ENCODE results near the gene SCN5A. TPM values are rescaled to one million over a fixed set of nuclear protein-coding genes. Genes with fewer than 3 reads are reported as not detected.

Gene SCN5A
- total RNA-seq, result under 0.01 TPM in 1 of 2 replicates, not detected in the other

GRCh38 chr3:38649500-38650247 is at the start of gene SCN5A:
Gene SCN5A (minus strand): TSS chr3:38649687. CDS start chr3:38633307, 16,380 bp downstream.
- no peak for DNase-seq (ENCODE audit: low read depth)
- no peaks in the 10 kb centered on the region for H3K36me3 ChIP-seq (ENCODE audit: control insufficient read depth, insufficient read depth, low read length)
- no peak for TF ChIP-seq CTCF (IDR thresholded peaks at IDR 0.05; ENCODE audit: insufficient read depth, low read length, severe bottlenecking)
- FAIRE-seq, result no peak
- peaks cover 12% of the 10 kb centered on the region for H3K27me3 ChIP-seq (ENCODE audit: control insufficient read depth, insufficient read depth, low read length)
- peak within 1 kb of the TSS; percentile 26 for H3K4me3 ChIP-seq (ENCODE audit: low read depth, low read length)

GRCh38 chr3:38698760-38699159 is 49.3 kb upstream of the SCN5A start:
- H3K27me3 ChIP-seq (ENCODE audit: control insufficient read depth, insufficient read depth, low read length), result no peaks in the 10 kb centered on the region
- FAIRE-seq (no peak), DNase-seq (ENCODE audit: low read depth) (no peak)
- H3K4me3 ChIP-seq (ENCODE audit: low read depth, low read length), result no peak overlapping the region
- H3K36me3 ChIP-seq (ENCODE audit: control insufficient read depth, insufficient read depth, low read length), result no peaks in the 10 kb centered on the region
- TF ChIP-seq CTCF (IDR thresholded peaks at IDR 0.05; ENCODE audit: insufficient read depth, low read length, severe bottlenecking), result no peak

GRCh38 chr3:38698061-38698460 is 48.6 kb upstream of the SCN5A start:
- Histone ChIP-seq H3K36me3 (ENCODE audit: control insufficient read depth, insufficient read depth, low read length) (no peaks in the 10 kb centered on the region), H3K27me3 (ENCODE audit: control insufficient read depth, insufficient read depth, low read length) (no peaks in the 10 kb centered on the region), H3K4me3 (ENCODE audit: low read depth, low read length) (no peak overlapping the region)
- DNase-seq (ENCODE audit: low read depth) (no peak), FAIRE-seq (peak; percentile 68)
- TF ChIP-seq CTCF (IDR thresholded peaks at IDR 0.05; ENCODE audit: insufficient read depth, low read length, severe bottlenecking), result no peak

GRCh38 chr3:38696034-38696433 is 46.5 kb upstream of the SCN5A start:
- no peaks in the 10 kb centered on the region for H3K27me3 ChIP-seq (ENCODE audit: control insufficient read depth, insufficient read depth, low read length)
- DNase-seq (ENCODE audit: low read depth) (no peak), FAIRE-seq (no peak)
- no peak for TF ChIP-seq CTCF (IDR thresholded peaks at IDR 0.05; ENCODE audit: insufficient read depth, low read length, severe bottlenecking)
- H3K4me3 ChIP-seq (ENCODE audit: low read depth, low read length), result no peak overlapping the region
- H3K36me3 ChIP-seq (ENCODE audit: control insufficient read depth, insufficient read depth, low read length), result no peaks in the 10 kb centered on the region

GRCh38 chr3:38690185-38690584 is 40.7 kb upstream of the SCN5A start:
- Histone ChIP-seq H3K27me3 (ENCODE audit: control insufficient read depth, insufficient read depth, low read length) (no peaks in the 10 kb centered on the region), H3K36me3 (ENCODE audit: control insufficient read depth, insufficient read depth, low read length) (no peaks in the 10 kb centered on the region), H3K4me3 (ENCODE audit: low read depth, low read length) (no peak overlapping the region)
- TF ChIP-seq CTCF (IDR thresholded peaks at IDR 0.05; ENCODE audit: insufficient read depth, low read length, severe bottlenecking), result no peak
- DNase-seq (ENCODE audit: low read depth) (peak; percentile 8), FAIRE-seq (no peak)

GRCh38 chr3:38689774-38690173 is 40.3 kb upstream of the SCN5A start:
- no peak overlapping the region for H3K4me3 ChIP-seq (ENCODE audit: low read depth, low read length)
- DNase-seq (ENCODE audit: low read depth), result no peak
- H3K27me3 ChIP-seq (ENCODE audit: control insufficient read depth, insufficient read depth, low read length), result no peaks in the 10 kb centered on the region
- TF ChIP-seq CTCF (IDR thresholded peaks at IDR 0.05; ENCODE audit: insufficient read depth, low read length, severe bottlenecking), result no peak
- no peak for FAIRE-seq
- H3K36me3 ChIP-seq (ENCODE audit: control insufficient read depth, insufficient read depth, low read length), result no peaks in the 10 kb centered on the region

Data from bronchial epithelial cell (primary cell).